HG03045 (cell line): ENCODE results near the gene SYT7.

Experiments used
- ATAC-seq: cut with Tn5 transposase; IDR thresholded peaks from one replicate; pipeline ENCODE4 v1.9.1; 2021; ENCODE audit warnings: mild to moderate bottlenecking, moderate library complexity; ENCODE audit not compliant: unreplicated experiment

Gene SYT7

DNA sequence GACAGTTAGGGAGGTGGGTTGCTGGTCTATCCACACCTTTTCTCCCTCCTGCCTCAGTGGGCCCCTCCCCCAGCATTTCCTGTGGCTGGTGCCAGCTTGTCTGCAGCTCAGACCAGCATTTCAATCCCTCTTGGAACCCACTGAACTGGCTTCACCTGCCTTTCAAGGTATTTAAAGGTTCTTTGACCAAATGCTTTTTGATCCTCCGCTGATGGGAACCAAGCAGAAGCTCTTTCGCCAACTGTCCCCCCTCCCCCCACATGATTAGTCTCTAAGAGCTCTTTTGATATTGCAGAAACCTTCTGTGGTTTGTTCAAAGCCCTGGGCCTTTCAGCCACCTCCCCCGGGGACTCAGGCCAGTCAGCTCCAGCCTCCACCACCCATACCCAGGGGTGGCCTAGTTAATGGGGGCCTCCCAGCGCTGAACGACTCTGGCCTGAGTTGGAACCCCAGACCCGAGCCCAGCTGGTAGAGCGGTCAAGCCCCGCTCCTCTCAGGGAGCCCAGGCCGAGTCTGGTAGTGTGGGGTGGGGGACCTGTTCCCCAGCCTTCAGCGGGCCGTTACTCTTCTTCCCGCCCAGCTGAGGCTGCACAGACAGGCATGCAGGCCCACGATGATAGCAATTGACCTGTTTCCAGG is 6.0 kb upstream of the SYT7 start:
- ATAC-seq = no peak

DNA sequence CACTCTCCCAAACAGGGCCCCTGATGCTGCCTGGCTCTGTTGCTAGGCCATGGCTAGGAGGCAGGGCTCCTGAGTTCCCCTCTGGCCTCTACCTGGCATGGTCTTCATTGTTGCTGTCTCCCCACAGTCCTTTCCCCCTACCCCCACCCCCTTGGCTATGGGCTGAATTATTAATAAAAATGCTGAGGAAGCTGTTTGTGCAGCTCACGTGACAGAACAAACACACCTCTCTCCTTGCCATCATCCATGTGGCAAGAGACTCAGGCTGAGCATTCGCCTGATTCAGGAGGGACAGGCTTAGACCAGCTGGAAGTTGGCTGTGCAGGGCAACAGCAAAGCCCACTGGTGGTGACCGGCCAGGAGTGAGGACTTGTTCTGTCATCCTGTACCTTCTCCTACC is 4.2 kb upstream of the SYT7 start:
- no peak for ATAC-seq

DNA sequence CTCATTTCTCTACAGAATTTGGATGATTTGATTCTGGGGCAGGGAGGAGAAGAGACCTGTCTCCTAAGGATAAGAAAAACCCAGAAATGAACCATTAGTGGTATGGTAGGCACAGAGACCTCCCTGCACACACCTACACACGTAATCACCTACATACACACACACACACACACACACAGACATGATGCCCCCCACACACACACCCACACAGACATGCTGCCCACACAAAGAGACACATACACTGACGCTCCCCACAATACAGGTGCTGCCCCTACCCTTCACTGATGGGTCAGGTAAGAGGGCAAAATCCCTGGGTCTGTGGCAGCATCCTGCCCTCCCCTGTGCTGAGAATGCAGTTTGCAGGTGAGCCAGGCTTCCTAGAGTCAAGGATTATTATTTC is 1.1 kb upstream of the SYT7 start:
- no peak for ATAC-seq

DNA sequence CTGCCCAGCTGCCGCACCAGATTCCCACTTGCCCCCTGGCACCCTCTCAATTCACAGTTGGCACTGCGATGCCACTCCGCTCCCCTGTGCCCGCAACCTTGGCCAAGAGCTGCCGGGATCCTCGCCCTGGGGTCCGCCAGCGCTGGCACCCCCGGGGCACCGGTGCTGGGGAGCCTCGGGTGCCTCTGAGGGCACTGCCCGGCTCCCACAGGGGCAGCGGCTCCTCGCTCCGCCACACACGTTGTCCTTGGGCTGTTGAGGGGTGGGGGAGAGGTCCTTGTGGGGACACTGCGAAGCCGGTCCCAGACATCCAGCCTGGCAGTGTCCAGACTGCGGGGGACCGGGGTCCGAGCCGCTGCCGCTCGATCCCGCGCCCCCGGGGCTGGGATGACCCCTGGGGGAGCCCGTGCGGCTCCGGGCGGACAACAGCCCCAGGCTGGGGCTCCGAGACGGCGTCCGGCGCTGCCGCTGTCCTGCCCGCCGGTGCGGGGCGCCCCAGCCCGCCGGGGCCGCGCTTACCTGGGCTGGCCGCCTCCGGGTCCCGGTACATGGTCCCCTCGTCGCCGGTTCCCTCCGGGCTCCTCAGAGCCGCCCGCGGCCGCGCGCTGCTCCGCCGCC is 496 bp downstream of the SYT7 start:
- ATAC-seq = peak; percentile 4

DNA sequence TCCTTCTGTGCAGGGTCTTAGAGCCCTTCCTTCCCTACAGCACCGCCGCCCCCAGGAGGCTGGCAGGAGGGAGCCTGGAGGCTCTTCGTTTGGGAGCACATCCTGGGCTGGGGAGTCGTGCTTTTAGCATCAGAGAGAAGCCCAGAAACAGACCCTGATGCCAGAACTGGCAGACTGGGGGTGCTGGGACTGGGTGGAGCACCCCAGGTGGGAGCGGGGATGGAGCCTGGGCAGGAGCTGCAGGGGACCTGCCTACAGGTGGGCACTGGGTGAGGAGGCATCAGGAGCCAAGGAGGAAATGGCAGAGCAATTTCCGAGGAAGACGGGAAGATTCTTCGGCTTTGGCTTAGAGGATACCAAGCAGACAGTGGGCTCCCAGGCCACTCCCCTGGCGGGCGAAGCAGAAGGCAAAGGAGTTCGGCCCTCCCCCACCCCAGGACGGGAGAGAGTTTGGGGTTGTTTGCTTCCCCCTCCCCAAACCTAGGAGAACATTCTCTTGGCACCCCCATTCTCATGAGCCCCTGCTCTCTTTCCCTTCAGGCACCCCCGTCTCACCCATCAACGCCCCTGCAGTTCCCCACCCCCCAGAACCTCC is 1.1 kb downstream of the SYT7 start:
- ATAC-seq = no peak

DNA sequence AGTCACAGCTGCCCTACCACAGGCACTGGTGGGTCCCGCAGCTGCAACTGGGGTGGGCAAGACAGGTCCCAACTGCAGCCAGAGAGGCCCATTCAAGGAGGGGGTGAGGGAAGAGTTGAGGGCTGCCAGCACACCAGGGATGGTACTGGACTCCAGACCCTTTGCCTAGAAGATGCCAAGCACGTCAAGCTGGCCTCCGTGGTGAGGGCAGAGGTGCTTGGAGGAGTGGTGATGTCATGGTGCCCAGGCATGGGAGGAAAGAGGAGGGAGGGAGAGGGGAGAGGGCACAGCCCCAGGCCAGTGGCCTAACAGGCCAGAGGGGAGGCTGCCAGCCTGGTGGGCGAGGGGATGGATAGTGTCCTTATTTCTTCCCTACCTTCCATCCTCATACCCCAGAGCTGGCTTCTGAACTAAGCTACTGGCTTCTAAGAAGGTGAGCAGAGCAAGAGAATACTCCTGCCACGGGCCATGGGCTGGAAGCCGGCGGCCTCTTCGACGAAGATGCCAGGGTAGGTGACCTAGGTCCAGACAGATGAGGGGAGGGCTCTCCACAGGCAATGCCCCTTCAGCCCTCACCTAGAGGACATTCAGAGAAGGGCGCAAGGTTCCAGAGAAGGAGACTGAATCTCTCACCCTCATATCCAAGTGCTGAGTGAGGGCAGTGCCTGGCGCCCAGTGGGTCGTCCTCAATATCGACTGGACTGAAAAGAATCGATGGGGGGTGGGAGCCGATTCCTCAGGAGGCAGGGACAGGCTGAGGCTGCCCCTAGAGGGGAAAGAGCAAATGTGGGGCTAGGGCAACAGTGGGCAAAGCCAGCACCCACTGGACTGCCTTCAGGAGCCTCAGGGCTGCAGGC is 1.8 kb downstream of the SYT7 start:
- ATAC-seq = no peak

DNA sequence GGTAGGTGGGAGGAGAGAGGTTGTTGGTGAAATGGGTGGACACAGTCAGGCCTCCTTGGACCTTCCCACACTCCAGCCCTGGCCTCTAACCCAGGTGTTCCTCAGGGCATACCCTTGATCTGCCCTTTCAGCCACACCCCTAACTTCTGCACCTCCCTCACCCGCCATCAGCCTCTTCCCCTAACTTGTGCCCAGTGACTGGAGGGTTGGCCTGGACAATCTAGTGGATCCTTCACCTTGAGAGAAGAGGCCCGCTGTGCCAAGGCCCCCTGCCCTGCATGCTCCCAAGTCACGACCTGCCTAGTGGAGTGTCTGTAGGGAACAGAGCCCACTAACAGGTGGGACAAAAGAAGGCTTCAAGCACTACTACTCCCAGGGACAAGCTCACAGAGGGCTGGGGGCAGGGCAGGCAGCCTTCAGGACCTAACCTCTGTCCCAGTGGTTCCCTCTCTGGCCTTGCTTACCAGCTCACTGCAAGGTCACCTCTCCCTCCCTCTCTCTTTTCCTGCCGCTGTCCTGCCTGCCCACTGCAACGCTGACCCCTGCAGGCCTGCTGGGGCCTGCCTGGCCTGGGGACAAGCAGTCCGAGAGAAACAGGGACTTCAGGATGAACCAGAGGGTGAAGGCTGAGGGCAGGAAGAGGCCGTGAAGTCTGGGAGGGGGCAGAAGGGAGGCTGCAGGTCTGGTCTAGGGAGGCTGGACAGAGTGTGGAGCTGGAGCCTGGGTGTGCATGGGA is 3.3 kb downstream of the SYT7 start:
- no peak for ATAC-seq

DNA sequence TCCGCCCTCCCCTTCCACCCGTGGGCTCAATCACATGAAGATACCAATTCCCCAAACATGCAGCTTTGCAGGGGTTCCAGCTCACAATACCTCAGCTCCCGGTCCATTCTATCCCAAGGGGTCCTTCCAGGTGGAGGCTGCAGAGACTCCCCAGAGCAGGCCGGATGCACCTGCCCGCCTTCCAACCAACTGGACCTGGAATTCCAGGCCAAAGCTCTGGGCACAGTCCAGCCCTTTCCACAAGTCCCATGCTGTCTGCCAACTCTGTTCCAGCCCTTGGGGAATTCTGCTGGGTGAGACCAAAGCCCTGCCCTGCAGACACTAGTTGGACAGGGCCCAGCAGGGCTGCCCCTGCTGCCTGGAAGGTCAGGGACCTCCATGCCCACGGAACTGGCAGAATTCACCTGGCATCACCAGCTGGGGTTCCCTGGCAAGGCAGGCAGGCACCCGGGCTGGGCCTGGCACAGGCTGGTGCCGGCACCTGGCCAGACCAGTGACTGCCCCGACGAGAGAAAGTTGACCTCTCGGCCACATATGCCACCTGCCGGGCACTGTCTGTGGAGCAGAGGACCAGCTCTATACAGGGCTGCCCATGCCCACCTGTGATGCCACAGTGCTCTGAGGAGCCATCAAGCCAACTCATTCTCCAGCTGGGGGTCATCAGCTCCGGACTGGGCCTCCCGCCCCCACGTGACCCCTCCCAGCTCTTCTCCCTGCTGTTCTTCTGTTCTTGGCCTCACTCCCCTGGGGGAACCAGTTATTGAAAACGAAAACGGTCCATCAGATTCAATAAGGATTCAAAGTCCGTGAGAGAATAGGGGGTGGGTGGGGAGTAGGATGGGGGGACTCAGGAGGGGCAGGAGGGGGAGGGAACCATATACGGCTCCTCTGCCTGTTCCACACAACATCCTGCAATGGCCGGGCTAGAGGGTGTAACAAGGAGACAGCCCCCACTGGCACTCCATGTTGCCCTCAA is 4.7 kb downstream of the SYT7 start:
- ATAC-seq = no peak

DNA sequence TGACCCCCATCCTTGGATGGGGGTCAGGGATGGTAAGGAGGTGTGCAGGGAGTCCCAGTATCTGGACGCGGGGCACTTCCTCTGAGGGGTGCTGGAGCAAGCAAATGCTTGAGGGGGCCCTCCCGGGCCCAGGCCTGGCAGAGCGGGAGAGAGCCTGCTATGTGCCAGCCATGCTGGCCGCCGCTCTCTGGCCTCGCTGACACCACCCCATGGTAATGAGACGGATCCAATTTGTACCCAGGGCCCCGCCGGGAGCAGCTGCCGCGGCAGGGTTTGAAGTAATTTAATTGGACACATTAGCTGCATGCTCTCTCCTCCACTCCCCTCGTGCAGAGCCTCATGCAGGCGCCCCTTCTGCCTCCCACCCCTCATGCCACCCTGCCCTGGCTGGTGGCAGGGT is 6.3 kb downstream of the SYT7 start:
- ATAC-seq = no peak

DNA sequence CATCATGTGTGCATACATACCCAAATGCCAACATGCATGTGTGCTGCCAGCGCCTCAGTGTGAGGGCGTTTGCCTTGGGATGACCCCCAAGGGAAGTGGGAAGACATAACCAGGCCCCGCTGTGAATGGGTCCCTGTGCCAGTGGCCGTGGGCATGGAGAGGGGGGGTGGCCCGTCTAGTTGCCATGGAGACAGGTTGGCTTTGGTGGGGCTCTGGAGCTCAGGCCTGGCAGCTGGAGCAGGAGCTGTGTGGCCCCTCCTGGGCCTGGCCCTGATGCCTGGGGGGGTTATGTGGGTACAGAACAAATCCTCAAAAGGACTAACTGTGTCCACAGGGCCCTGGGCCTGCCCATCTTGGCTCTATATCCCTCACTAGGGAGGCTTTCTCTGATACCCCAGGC is 8.0 kb downstream of the SYT7 start:
- ATAC-seq = no peak

DNA sequence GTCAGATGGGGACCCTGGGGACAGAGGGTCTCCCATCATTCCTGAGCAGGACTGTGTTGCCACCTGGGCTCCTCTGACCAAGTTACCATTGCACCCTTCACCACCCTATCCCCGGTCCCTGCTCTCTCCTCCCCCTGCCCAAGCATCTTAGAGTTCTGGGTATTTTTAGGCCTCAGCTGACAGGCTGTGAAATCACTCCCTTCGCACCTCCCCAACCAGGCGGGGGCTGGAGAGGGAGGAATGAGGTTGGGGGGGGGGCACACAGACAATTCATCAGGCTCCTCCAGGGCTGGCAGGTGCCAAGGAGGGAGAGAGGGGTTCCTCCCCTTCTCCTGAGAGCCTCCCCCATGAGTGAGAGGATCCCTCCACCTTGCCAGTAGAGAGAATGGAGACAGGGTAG is 9.0 kb downstream of the SYT7 start:
- no peak for ATAC-seq

DNA sequence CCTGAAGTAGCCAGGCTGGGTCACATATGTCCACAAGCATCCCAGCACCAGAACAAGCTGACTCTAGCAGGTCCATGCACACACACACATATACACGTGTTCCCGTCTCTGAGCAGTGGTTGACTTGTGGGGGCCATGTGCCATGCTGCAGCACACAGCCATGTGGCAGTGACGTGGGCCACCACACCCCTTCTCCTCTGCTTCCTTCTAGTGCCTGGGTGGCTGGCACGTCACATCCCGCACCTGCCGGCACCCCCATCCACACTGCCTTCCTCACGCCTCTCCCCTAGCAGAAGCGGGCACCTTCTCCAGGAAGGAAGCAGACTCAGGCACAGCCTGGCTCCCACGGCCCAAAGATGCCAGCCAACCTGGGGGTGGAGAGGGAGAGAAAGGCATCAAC is 9.5 kb downstream of the SYT7 start:
- no peak for ATAC-seq

DNA sequence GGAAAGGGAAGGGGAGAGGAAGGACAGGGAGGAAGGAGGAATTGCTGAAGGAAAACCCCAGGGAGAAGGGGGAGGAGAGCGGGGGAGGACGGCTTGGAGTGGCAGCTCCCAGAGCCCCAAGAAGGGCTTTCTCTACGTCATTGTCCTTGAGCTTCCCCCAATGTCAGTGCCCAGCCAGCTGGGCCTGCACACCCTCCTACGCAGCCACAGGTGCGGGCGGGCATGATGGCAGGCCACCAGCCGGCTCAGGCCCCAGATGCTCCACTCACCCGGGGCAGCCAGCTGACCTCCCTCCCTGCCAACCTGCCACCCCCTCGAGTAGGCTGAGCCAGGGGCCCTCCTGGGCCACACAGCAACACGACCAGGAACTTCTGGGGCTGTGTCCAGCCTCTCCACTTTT is 11.2 kb downstream of the SYT7 start:
- no peak for ATAC-seq

DNA sequence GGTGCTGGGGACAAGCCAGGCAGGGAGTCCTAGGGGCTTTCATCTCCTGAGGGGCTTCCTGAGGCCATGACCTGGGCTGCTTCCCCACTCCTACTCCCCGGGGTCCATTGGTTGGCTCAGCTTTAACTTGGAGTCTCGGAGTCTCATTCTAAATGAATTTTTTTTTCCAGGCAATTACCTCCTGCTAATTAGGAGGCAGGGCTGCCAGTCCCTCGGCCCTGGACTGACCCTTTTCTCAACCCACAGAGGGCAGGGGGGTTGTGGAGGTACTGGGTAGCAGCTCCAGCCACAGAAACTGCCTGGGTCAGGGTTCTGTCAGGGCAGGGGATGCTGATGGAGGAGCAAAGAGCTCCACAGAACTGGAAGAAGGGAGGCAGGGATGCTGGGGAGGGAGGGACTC is 11.9 kb downstream of the SYT7 start:
- no peak for ATAC-seq

DNA sequence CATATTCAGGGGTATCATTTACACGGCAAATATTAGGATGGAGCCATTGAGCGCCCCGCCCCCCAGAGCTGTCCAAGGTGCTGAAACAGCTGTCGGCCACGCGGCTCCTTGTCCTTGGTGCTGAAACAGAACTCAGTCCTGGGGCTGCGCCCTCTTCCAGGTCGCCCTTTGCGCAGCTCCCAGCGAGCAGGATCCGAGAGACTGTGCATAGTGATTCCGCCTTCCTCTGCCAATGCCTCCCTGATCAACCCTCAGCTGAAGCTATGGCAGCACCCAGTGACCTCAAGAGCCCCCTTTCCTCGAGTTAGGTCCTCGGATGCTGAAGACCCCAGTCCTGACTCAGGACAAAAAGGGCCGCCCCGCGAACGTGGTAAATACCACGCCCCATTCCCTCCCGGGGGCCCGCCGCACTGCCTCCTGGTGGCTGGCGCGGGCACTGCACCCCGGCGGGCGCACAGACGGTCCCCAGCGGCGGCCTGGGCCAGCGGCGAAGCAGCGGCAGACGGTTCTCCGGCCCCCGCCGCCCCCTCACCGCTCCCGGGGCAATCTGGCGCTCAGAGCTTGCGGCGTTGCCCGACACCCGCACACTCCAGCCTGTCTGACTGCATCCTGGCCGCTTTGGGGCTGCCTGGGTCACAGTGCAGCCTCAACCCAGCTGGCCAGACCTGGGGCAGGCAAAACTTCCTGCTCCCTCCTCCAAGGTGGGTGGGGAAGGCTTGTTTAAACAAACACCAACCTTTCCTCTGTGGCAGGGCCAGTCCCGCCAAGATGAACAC is 13.4 kb downstream of the SYT7 start:
- ATAC-seq = no peak

DNA sequence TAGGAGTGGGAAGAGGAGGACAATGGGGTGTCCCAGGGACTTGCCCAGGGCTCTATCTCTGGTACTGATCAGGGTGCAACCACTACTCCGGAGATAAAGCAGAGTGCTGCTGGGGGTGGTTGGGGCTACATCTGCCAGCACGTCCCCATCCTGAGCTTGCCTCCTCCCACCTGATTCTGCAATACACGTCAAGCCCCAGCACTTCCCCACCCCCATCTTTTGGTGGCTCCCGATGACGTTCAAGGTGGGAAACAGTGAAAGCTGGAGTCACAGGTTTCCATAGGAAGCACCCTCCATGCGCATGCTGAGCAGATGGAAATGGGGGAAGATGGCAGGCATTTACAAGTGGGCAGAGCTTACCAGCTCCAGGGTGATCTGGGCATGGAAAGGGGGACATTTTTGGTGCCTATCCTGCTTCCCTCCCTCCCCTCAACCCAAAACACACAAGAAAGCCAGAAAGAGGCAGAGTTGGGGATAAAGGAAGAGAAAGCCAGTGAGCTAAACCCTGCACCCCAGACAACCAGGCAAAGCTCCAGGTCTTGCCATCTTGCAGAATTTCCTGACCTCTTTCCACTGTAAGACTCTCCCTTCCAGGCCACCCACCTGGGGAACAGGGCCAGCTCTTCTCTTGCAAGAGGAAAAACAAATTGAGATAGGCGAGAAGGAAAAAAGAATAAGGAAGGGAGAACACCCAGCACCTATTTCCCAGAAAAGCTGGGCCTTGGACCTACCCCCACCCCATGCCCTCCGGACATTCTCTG is 15.8 kb downstream of the SYT7 start:
- ATAC-seq = no peak

DNA sequence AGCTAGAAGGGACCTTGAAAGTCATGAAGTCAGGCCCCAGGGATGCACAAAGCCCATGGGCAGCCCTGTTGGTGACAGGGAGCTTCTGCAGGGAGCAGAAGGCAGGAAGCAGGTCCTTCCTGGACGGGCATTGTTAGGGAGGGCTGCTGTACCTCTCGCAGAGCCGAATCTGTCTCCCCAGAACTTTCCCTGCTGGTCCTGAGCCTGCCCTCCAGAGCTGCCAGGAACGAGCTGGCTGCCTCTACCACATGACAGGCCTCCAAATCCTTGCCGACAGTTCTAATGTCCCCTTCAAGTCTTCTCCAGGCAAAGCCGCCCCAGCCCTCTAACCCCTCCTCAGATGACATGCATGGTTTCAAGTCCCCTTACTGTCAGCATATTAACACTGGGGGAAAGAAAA is 20.1 kb downstream of the SYT7 start:
- ATAC-seq = no peak

DNA sequence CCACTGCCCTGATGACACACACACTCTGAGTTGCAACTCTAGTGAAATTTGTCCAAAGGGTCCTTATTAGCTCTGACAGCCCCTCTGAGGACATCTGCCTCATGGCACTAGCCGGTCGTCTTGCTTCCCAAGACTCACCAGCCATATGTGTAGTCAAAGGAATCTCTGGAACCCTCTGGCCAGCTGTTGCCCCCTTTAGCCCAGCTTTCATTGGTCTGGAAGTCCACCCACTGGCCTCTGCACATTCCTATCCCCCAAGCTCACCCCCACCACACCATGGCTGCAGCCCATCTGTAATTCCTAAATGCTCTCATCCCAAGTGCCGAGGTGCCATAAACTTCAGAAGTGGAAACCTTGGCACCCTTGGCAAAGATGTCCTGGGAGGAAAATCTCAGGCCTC is 24.3 kb downstream of the SYT7 start:
- no peak for ATAC-seq

DNA sequence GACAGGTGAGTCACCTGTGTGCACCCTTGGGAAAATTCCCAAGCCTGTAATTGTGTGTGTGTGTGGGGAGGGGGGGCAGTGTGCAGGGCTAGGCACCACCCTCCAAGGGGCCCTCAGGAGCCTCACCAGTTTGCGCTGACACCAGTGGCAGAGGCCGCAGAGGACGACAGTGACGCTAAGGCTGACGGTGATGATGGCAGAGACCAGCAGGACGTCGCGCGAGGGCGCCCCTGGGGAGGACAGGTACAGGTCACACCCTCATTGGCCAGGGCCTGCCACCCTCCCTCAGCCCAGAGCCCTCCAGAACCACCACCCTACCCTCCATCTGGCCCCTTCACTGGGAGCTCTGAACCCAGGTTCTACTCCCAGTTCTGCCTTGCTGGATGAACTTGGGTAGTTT is 24.9 kb downstream of the SYT7 start:
- no peak for ATAC-seq
